Loucy (cell line): ENCODE data around the gene UBN1.

ENCODE experiments used
- H2AFZ ChIP-seq: fragments of 200-600 bp; sonication (generic); 2 replicates; pipeline ENCODE4 v1.6.0; 2016; ENCODE audit warnings: antibody characterized with exemption, mild to moderate bottlenecking, low read length, moderate library complexity
- H3F3A ChIP-seq: fragments of 200-600 bp; 2 replicates; pipeline ENCODE4 v1.6.0; 2016; ENCODE audit warnings: antibody characterized with exemption, low read depth, mild to moderate bottlenecking
- H3K27me3 ChIP-seq: fragments of 200-600 bp; sonication (generic); 2 replicates; pipeline ENCODE4 v1.6.1; 2014; ENCODE audit warnings: low read length, mild to moderate bottlenecking; ENCODE audit not compliant: insufficient read depth, poor library complexity, severe bottlenecking
- H3K36me3 ChIP-seq: fragments of 200-600 bp; sonication (generic); 2 replicates; pipeline ENCODE4 v1.6.1; 2016; ENCODE audit warnings: low read length; ENCODE audit not compliant: insufficient read depth
- H3K4me1 ChIP-seq: fragments of 200-600 bp; sonication (generic); 2 replicates; pipeline ENCODE4 v1.5.1; 2014; ENCODE audit warnings: low read length, mild to moderate bottlenecking; ENCODE audit not compliant: insufficient read depth, poor library complexity, severe bottlenecking
- H3K4me2 ChIP-seq: fragments of 200-600 bp; sonication (generic); 2 replicates; pipeline ENCODE4 v1.6.0; 2014; ENCODE audit warnings: antibody characterized with exemption, low read length, low read depth, mild to moderate bottlenecking; ENCODE audit not compliant: poor library complexity, severe bottlenecking
- H3K4me3 ChIP-seq: fragments of 200-600 bp; sonication (generic); 2 replicates; pipeline ENCODE4 v1.5.1; 2014; ENCODE audit warnings: low read length, mild to moderate bottlenecking, mixed read lengths; ENCODE audit not compliant: poor library complexity, severe bottlenecking
- H3K79me2 ChIP-seq: fragments of 200-600 bp; sonication (generic); 2 replicates; pipeline ENCODE4 v1.6.1; 2014; ENCODE audit warnings: low read length; ENCODE audit not compliant: insufficient read depth
- H3K9ac ChIP-seq: fragments of 200-600 bp; sonication (generic); 2 replicates; pipeline ENCODE4 v1.6.0; 2014; ENCODE audit warnings: mild to moderate bottlenecking, low read depth, low read length, moderate library complexity; ENCODE audit not compliant: poor library complexity, severe bottlenecking
- H3K9me2 ChIP-seq: fragments of 200-600 bp; sonication (generic); replicated peaks from 2 replicates; pipeline ENCODE4 v1.6.1; 2016; ENCODE audit warnings: low read depth, low read length, mixed read lengths
- H3K9me3 ChIP-seq: fragments of 200-600 bp; sonication (generic); 2 replicates; pipeline ENCODE4 v1.6.1; 2014; ENCODE audit warnings: mild to moderate bottlenecking, antibody characterized with exemption, low read length, low read depth; ENCODE audit not compliant: insufficient read depth
- H4K20me1 ChIP-seq: fragments of 200-600 bp; sonication (generic); 2 replicates; pipeline ENCODE4 v1.6.0; 2014; ENCODE audit warnings: antibody characterized with exemption, low read length, mild to moderate bottlenecking; ENCODE audit not compliant: insufficient read depth, poor library complexity, severe bottlenecking
- CTCF ChIP-seq: fragments of 200-600 bp; sonication (generic); conservative IDR thresholded peaks from 2 replicates; pipeline ENCODE4 v1.5.1; 2014; ENCODE audit warnings: mild to moderate bottlenecking, antibody characterized with exemption, low read length
- EZH2phosphoT487 ChIP-seq: fragments of 200-600 bp; IDR thresholded peaks from 2 replicates; pipeline ENCODE4 v1.6.1; 2018; ENCODE audit warnings: antibody characterized with exemption, mild to moderate bottlenecking, moderate library complexity, borderline replicate concordance

UBN1 gene

GRCh38 chr16:4915226-4915761 is 68.0 kb downstream of the UBN1 start:
- Histone ChIP-seq H3F3A (no peaks in the 10 kb centered on the region), H3K27me3 (no peaks in the 10 kb centered on the region), H3K9ac (no peak overlapping the region), H3K4me3 (no peak overlapping the region), H3K4me2 (no peak overlapping the region), H4K20me1 (no peaks in the 10 kb centered on the region), H3K36me3 (no peaks in the 10 kb centered on the region), H3K79me2 (no peaks in the 10 kb centered on the region), H3K9me2 (no peaks in the 10 kb centered on the region), H2AFZ (no peak overlapping the region), H3K9me3 (no peaks in the 10 kb centered on the region), H3K4me1 (no peaks in the 10 kb centered on the region)
- TF ChIP-seq CTCF (no peak), EZH2phosphoT487 (no peak)

- H3K9ac ChIP-seq = no peak overlapping the region
- no peak overlapping the region for H2AFZ ChIP-seq
- no peaks in the 10 kb centered on the region for H3K79me2 ChIP-seq
- H3K4me3 ChIP-seq = no peak overlapping the region
- H3K36me3 ChIP-seq = no peaks in the 10 kb centered on the region
- no peaks in the 10 kb centered on the region for H4K20me1 ChIP-seq
- H3F3A ChIP-seq = no peaks in the 10 kb centered on the region
- no peaks in the 10 kb centered on the region for H3K9me3 ChIP-seq
- H3K27me3 ChIP-seq = no peaks in the 10 kb centered on the region
- no peak overlapping the region for H3K4me2 ChIP-seq
- no peak for TF ChIP-seq CTCF
- no peak for TF ChIP-seq EZH2phosphoT487
- no peaks in the 10 kb centered on the region for H3K9me2 ChIP-seq
- no peaks in the 10 kb centered on the region for H3K4me1 ChIP-seq
Observed at GRCh38 chr16:4917117-4917516, 69.8 kb downstream of the UBN1 start.

DNA sequence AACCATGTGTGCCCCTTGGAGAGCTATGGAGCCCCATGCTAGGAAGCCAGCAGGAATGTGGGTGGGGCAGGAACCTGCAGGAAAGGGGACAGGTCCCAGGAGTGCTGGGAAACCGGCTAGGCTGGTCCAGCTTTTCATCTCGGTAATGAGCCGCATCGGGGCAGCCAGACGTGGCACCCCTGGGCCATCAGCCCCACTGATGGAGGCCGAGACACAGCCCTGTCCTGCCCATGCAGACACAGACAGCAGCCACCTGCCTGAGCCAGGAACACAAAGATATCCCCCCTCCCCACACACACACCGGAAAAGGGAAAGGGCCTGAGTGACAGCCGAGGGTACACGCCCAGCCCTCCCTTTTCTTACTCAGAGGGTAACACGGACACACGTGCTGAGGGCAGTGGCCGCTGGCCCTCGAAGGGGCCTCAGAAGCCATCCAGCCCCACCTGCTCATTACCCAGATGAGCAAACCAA is 71.5 kb downstream of the UBN1 start:
- TF ChIP-seq CTCF = no peak
- TF ChIP-seq EZH2phosphoT487 = no peak
- Histone ChIP-seq H3F3A (no peaks in the 10 kb centered on the region), H3K27me3 (no peaks in the 10 kb centered on the region), H3K4me2 (no peak overlapping the region), H3K79me2 (no peaks in the 10 kb centered on the region), H2AFZ (no peak overlapping the region), H3K9me2 (no peaks in the 10 kb centered on the region), H3K9me3 (no peaks in the 10 kb centered on the region), H3K36me3 (no peaks in the 10 kb centered on the region), H3K4me3 (no peak overlapping the region), H4K20me1 (no peaks in the 10 kb centered on the region), H3K9ac (no peak overlapping the region), H3K4me1 (no peaks in the 10 kb centered on the region)
